Activated CD8-positive, alpha-beta T cell treated with anti-CD3 and anti-CD28 coated beads for 36 hours (primary cell): ENCODE data around the gene POLK. TPM values are rescaled to one million over a fixed set of nuclear protein-coding genes. Genes with fewer than 3 reads are reported as not detected.

ENCODE experiments used
- ATAC-seq: fragments of 200-7000 bp; cut with Tn5 transposase; one replicate; pipeline ENCODE4 v1.10.0; 2021; ENCODE audit warnings: mild to moderate bottlenecking, moderate library complexity
- CTCF ChIA-PET: fragments of 350-600 bp; sonication (Branson Sonifier 250); formaldehyde crosslinking; loops from one replicate; lab custom pipeline; 2021; ENCODE audit warnings: antibody characterized with exemption; lab: Charles Lee
- POLR2A ChIA-PET: fragments of 350-600 bp; sonication (Branson Sonifier 250); formaldehyde crosslinking; loops from one replicate; lab custom pipeline; 2021; ENCODE audit warnings: antibody characterized with exemption; lab: Charles Lee
- DNase-seq: peaks from one replicate; pipeline ENCODE4 v3.0.0-alpha.2; 2020
- H3K27ac Mint-ChIP-seq: one replicate; pipeline ENCODE4 v1.8.0; 2021; ENCODE audit warnings: mild to moderate bottlenecking, mixed read lengths
- H3K27me3 Mint-ChIP-seq: one replicate; pipeline ENCODE4 v1.8.0; 2021; ENCODE audit warnings: mixed read lengths
- H3K36me3 Mint-ChIP-seq: one replicate; pipeline ENCODE4 v1.8.0; 2021; ENCODE audit warnings: low read depth, mixed read lengths
- H3K4me1 Mint-ChIP-seq: one replicate; pipeline ENCODE4 v1.8.0; 2021; ENCODE audit warnings: low read depth, mixed read lengths
- H3K4me3 Mint-ChIP-seq: one replicate; pipeline ENCODE4 v1.8.0; 2021; ENCODE audit warnings: mild to moderate bottlenecking, moderate library complexity, mixed read lengths
- H3K9me3 Mint-ChIP-seq: one replicate; pipeline ENCODE4 v1.8.0; 2021; ENCODE audit warnings: mixed read lengths
- intact Hi-C: fragments of 100-400 bp; cut with micrococcal nuclease; formaldehyde crosslinking; loops from one replicate; pipeline ENCODE4 v1.10.0; 2022
- total RNA-seq, 2 experiments: library from RNA; stranded (reverse); gene quantifications; one replicate each; pipeline ENCODE4 v1.2.3, GENCODE V29; 2021
- TF ChIP-seq, protein P1 (sequence below): fragments of 200-600 bp; IDR thresholded peaks from one replicate; pipeline ENCODE4 v1.8.0; 2022; ENCODE audit warnings: antibody characterized with exemption, mild to moderate bottlenecking

The POLK gene
- total RNA-seq, 2 experiments from 2014 or later, result 29.5 to 30.6 TPM

GRCh38 chr5:75639535-75640311 is 128.0 kb downstream of the POLK start:
- Mint-ChIP-seq H3K4me1 (no peaks in the 10 kb centered on the region), H3K27me3 (no peaks in the 10 kb centered on the region), H3K27ac (no peak overlapping the region), H3K4me3 (no peak overlapping the region), H3K9me3 (peaks cover 2% of the 10 kb centered on the region), H3K36me3 (no peaks in the 10 kb centered on the region)
- TF ChIP-seq, protein P1, sequence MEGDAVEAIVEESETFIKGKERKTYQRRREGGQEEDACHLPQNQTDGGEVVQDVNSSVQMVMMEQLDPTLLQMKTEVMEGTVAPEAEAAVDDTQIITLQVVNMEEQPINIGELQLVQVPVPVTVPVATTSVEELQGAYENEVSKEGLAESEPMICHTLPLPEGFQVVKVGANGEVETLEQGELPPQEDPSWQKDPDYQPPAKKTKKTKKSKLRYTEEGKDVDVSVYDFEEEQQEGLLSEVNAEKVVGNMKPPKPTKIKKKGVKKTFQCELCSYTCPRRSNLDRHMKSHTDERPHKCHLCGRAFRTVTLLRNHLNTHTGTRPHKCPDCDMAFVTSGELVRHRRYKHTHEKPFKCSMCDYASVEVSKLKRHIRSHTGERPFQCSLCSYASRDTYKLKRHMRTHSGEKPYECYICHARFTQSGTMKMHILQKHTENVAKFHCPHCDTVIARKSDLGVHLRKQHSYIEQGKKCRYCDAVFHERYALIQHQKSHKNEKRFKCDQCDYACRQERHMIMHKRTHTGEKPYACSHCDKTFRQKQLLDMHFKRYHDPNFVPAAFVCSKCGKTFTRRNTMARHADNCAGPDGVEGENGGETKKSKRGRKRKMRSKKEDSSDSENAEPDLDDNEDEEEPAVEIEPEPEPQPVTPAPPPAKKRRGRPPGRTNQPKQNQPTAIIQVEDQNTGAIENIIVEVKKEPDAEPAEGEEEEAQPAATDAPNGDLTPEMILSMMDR, result no peak
- DNase-seq, result no peak
- no peak for ATAC-seq
- POLR2A ChIA-PET, result no interaction called here
- intact Hi-C loops, result no loop called here
- CTCF ChIA-PET, result no interaction called here

DNA sequence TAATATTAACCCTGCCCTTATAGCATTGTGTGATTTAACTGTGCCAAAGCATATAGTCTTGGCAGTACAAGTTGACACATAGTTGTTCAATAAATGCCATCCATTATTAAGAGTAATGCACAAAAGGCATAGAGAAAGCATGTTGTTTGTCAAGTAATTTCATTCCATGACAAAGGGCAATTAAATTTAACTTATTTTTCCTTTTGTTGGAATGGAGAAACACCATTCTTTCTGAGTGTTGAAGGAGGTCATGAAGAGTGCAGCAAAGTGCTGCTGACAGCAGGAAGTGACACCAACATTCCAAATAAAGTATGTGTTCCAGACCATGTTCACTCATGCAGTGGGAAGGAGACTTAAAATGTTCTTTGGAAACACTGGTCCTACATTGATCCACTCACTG is 128.7 kb downstream of the POLK start:
- peaks cover 2% of the 10 kb centered on the region for H3K9me3 Mint-ChIP-seq
- DNase-seq (no peak), ATAC-seq (no peak)
- H3K36me3 Mint-ChIP-seq, result no peaks in the 10 kb centered on the region
- POLR2A ChIA-PET, result no interaction called here
- CTCF ChIA-PET, result no interaction called here
- no peaks in the 10 kb centered on the region for H3K4me1 Mint-ChIP-seq
- H3K27me3 Mint-ChIP-seq, result no peaks in the 10 kb centered on the region
- no peak overlapping the region for H3K4me3 Mint-ChIP-seq
- no peak overlapping the region for H3K27ac Mint-ChIP-seq
- intact Hi-C loops, result no loop called here
- TF ChIP-seq, protein P1, result no peak

DNA sequence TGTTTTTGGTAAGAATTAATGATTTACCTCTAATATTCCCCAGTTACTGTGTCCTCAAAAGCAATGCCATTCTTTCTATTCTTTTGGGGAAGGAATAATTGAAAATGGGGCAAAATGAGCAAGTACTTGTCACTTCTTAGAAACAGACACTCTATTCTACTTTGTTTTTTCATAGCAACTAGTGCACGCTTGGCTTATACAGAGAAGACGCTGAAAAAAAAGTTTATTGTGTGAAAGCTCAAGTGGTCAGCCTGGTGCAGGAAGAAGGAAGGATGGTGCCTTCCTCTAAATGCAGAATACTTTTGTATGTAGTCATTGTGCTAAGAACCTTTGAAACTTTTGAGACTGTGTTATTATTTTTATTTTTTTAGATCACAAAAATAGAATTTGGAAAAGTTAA is 129.1 kb downstream of the POLK start:
- ATAC-seq (no peak), DNase-seq (no peak)
- Mint-ChIP-seq H3K27me3 (no peaks in the 10 kb centered on the region), H3K36me3 (no peaks in the 10 kb centered on the region), H3K4me1 (no peaks in the 10 kb centered on the region), H3K4me3 (no peak overlapping the region), H3K9me3 (peaks cover 2% of the 10 kb centered on the region), H3K27ac (no peak overlapping the region)
- ChIA-PET POLR2A (no interaction called here), CTCF (no interaction called here)
- TF ChIP-seq, protein P1, result no peak
- intact Hi-C loops, result no loop called here

DNA sequence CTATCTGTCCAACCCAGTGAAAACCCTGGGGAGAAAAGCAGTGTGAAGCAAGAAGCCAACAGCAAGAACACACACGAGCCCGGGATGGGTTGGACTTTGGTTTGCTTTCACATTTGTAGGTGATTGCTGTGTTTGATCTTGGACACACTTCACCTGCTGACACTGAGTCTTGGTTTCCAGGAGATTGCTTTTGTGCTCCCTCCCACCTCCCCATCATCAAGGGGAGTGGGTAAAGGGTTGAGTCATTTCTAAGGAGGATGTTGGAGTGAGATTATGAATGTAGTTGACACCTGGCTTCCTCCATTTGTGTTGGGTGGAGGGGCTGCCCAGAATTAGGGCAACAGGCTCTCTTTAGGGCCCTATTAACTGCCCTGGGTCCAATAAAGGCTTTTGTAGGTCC is 137.0 kb downstream of the POLK start:
- DNase-seq (peak; percentile 6), ATAC-seq (peak; percentile 64)
- Mint-ChIP-seq H3K9me3 (peaks cover 3% of the 10 kb centered on the region), H3K27ac (no peak overlapping the region), H3K27me3 (no peaks in the 10 kb centered on the region), H3K36me3 (no peaks in the 10 kb centered on the region), H3K4me3 (no peak overlapping the region), H3K4me1 (no peaks in the 10 kb centered on the region)
- ChIA-PET CTCF (no interaction called here), POLR2A (no interaction called here)
- TF ChIP-seq, protein P1, result no peak
- intact Hi-C loops, result no loop called here

Other genes starting within 250 kb of the POLK start
- gene HMGCR, start 174.7 kb upstream of the POLK start, total RNA-seq, result 10 to 100 TPM; 50.3 to 50.8 TPM
- gene CERT1, start 262 bp upstream of the POLK start, total RNA-seq, result 10 to 100 TPM; 23.9 to 24.6 TPM
- not detected for gene ANKDD1B, start 99.6 kb downstream of the POLK start, total RNA-seq
- 10 to 100 TPM; 14.5 to 15.7 TPM for gene POC5, start 205.5 kb downstream of the POLK start, total RNA-seq